PFSK-1 (cell line): ENCODE results near the gene RNF217.

Source experiments
- POLR2AphosphoS5 ChIP-seq: IDR thresholded peaks from 2 replicates; pipeline ENCODE4 v1.6.1; 2012; ENCODE audit warnings: low read depth, mild to moderate bottlenecking, control low read depth, low read length, moderate library complexity
- REST ChIP-seq, 2 experiments: IDR thresholded peaks; 2 replicates each; pipeline versions ENCODE4 v1.6.1 to v1.8.0; 2011 to 2012; ENCODE audit warnings: low read depth in 2 of 2, low read length in 2 of 2, control low read depth in 1 of 2, inconsistent platforms in 1 of 2, mild to moderate bottlenecking in 1 of 2, moderate library complexity in 1 of 2; ENCODE audit not compliant: insufficient read depth in 1 of 2
- TAF1 ChIP-seq: IDR thresholded peaks from 2 replicates; pipeline ENCODE4 v1.6.1; 2012; ENCODE audit warnings: low read length, control low read depth, borderline replicate concordance; ENCODE audit not compliant: insufficient read depth

- no peak for TF ChIP-seq POLR2AphosphoS5
- no peak for TF ChIP-seq REST (IDR thresholded peaks at IDR 0.05; ENCODE audit: insufficient read depth in 1 of 2, low read depth in 2 of 2, low read length in 2 of 2)
- no peak for TF ChIP-seq TAF1
Observed at GRCh38 chr6:125044667-125045066, 82.4 kb downstream of the RNF217 start.
